ENCODE measurements around the gene SAP130. TPM values are rescaled to one million over a fixed set of nuclear protein-coding genes. Genes with fewer than 3 reads are reported as not detected.

Gene SAP130
- total RNA-seq (ENCODE audit: low replicate concordance), result 3.5 and 15.2 TPM in 2 replicates

DNA sequence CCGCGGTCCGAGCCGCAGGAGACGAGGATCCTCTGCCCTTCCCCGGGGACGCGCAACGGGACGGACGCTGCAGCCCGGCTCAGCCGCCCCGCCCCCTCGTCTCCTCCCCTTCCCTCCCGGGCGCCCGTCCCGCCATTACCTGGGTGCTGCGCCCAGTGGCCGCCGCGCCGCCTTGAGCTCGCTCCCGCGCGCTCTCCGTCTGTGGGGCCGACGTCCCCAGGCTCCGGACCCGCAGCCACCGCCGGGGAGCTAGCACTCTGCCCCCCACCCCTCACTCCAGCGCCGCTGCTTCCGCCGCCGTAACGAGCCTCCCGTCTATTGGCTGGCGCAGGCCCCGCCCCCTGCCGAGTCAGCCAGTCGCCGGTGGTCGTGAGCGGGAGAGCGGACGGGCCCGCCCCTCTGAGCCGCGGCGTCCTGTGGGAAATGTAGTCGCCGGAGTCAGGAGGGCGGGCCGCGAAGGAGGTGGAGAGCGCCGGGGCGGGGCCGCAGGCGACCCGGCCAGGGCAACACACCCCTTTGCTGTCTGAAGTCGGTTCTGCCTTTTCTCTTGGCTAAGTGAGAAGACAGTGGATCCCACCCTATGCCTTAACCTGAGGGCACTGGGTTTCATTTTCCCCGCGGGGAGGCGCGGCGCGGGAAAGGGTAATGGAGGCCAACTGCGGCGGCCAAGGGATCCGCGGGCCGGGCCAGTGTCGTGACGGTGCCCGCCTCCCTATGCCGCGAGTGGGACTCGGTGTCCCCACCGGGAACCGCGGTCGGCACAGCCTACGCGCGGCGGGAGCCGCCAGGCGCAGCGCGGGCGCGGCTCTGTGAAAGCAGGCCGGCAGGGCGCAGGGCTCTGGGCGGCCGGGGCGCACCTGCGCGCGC lies at the start of gene SAP130:
Gene SAP130, minus strand, starts transcription at position 259 of the 867 bp plus-strand sequence. CDS start 1,767 bp downstream, outside the sequence.
- peak within 1 kb of the TSS; percentile 89 for H3K4me3 ChIP-seq (ENCODE audit: low read depth, low read length)
- peak; percentile 87 for DNase-seq (ENCODE audit: low read depth)
- TF ChIP-seq, protein P1, sequence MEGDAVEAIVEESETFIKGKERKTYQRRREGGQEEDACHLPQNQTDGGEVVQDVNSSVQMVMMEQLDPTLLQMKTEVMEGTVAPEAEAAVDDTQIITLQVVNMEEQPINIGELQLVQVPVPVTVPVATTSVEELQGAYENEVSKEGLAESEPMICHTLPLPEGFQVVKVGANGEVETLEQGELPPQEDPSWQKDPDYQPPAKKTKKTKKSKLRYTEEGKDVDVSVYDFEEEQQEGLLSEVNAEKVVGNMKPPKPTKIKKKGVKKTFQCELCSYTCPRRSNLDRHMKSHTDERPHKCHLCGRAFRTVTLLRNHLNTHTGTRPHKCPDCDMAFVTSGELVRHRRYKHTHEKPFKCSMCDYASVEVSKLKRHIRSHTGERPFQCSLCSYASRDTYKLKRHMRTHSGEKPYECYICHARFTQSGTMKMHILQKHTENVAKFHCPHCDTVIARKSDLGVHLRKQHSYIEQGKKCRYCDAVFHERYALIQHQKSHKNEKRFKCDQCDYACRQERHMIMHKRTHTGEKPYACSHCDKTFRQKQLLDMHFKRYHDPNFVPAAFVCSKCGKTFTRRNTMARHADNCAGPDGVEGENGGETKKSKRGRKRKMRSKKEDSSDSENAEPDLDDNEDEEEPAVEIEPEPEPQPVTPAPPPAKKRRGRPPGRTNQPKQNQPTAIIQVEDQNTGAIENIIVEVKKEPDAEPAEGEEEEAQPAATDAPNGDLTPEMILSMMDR (IDR thresholded peaks at IDR 0.05; ENCODE audit: insufficient read depth, low read length), result no peak

DNA sequence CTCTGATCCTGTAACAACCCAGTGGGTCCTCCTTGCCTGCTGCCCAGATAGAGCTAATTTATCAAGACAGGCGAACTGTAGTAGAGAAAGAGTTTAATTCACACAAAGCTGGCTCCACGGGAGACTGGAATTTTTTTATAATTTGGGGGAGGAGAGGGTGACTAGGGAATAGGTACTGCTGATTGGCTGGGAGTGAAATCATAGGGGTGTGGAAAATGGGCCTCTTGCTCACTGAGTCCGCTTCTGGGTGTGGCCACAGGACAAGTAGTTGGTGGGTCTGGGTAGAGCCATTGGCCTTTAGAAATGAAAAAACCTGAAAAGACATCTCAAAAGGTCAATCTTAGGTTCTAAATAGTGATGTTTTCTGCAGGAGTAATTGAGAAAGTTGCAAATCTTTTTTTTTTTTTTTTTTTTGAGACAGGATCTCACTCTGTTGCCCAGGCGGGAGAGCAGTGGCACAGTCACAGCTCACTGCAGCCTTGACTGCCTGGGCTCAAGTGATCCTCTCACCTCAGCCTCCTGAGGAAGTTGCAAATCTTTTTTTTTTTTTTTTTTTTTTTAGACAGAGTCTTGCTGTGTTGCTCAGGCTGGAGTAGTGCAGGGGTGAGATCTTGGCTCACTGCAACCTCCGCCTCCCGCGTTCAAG lies 48.7 kb upstream of the SAP130 start:
- TF ChIP-seq, protein P1 (IDR thresholded peaks at IDR 0.05; ENCODE audit: insufficient read depth, low read length), result no peak
- H3K4me3 ChIP-seq (ENCODE audit: low read depth, low read length), result no peak overlapping the region
- DNase-seq (ENCODE audit: low read depth), result no peak

GRCh38 chr2:128073278-128073677 lies 45.4 kb upstream of the SAP130 start:
- DNase-seq (ENCODE audit: low read depth), result no peak
- TF ChIP-seq, protein P1 (IDR thresholded peaks at IDR 0.05; ENCODE audit: insufficient read depth, low read length), result no peak
- H3K4me3 ChIP-seq (ENCODE audit: low read depth, low read length), result no peak overlapping the region

GRCh38 chr2:128069769-128070168 lies 41.9 kb upstream of the SAP130 start:
- DNase-seq (ENCODE audit: low read depth), result peak; percentile 88
- TF ChIP-seq, protein P1 (IDR thresholded peaks at IDR 0.05; ENCODE audit: insufficient read depth, low read length), result no peak

GRCh38 chr2:128064353-128064752 lies 36.5 kb upstream of the SAP130 start:
- TF ChIP-seq, protein P1 (IDR thresholded peaks at IDR 0.05; ENCODE audit: insufficient read depth, low read length), result no peak
- no peak for DNase-seq (ENCODE audit: low read depth)
- H3K4me3 ChIP-seq (ENCODE audit: low read depth, low read length), result no peak overlapping the region

More at GRCh38 chr2:128069769-128070168, 41.9 kb upstream of the SAP130 start:
- no peak overlapping the region for H3K4me3 ChIP-seq (ENCODE audit: low read depth, low read length)

DNA sequence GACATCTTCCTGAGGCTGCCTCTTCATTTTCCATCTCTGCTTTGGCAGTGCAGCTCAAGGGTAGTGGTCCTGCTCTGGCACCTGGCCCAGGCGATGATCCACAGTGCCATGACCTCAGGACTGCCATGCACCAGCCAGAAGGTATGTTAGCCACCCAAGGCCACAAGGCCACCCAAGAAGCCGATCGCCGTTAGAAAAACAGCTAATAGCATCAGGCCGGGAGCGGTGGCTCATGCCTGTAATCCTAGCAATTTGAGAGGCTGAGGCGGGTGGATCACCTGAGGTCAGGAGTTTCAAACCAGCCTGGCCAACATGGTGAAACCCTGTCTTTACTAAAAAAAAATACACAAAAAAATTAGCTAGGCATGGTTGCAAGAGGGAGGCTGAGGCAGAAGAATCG lies 34.7 kb upstream of the SAP130 start:
- DNase-seq (ENCODE audit: low read depth), result no peak
- TF ChIP-seq, protein P1 (IDR thresholded peaks at IDR 0.05; ENCODE audit: insufficient read depth, low read length), result no peak
- H3K4me3 ChIP-seq (ENCODE audit: low read depth, low read length), result no peak overlapping the region

Measured in fibroblast of the aortic adventitia (primary cell).